CD4-positive, alpha-beta T cell treated with Interleukin-15 for 4 hours (primary cell): Measurements from ENCODE around the gene AKT3.
"Not testable (repeated sequence)": the region's sequence is repeated elsewhere in the genome, so short reads cannot be mapped to it uniquely, and the experiment has no call there.

Experiments
- DNase-seq: peaks from one replicate; pipeline ENCODE4 v3.0.0-alpha.2; 2020; ENCODE audit warnings: low spot score

The AKT3 gene

GRCh38 chr1:243850202-243850451, at the start of gene AKT3:
AKT3 (minus strand) TSS chr1:243850243; CDS start chr1:243843170, 7,073 bp downstream.
- DNase-seq = peak; percentile 92

GRCh38 chr1:243898278-243898677, 48.2 kb upstream of the AKT3 start:
- DNase-seq = no peak

- DNase-seq = no peak
Observed at GRCh38 chr1:243896313-243896712, 46.3 kb upstream of the AKT3 start.

- DNase-seq = no peak
Observed at GRCh38 chr1:243892456-243892855, 42.4 kb upstream of the AKT3 start.

GRCh38 chr1:243890576-243890975, 40.5 kb upstream of the AKT3 start:
- DNase-seq = no peak

GRCh38 chr1:243885806-243886205, 35.8 kb upstream of the AKT3 start:
- no peak for DNase-seq

GRCh38 chr1:243884603-243885002, 34.6 kb upstream of the AKT3 start:
- no peak for DNase-seq

GRCh38 chr1:243883551-243883950, 33.5 kb upstream of the AKT3 start:
- DNase-seq = no peak

GRCh38 chr1:243882276-243882675, 32.2 kb upstream of the AKT3 start:
- no peak for DNase-seq

- DNase-seq = not testable (repeated sequence)
Observed at GRCh38 chr1:243877058-243877457, 27.0 kb upstream of the AKT3 start.

- no peak for DNase-seq
Observed at GRCh38 chr1:243855616-243856318, 5.7 kb upstream of the AKT3 start.

- no peak for DNase-seq
Observed at GRCh38 chr1:243851765-243852164, 1.7 kb upstream of the AKT3 start.

- DNase-seq = no peak
Observed at GRCh38 chr1:243851257-243851756, 1.3 kb upstream of the AKT3 start.

- no peak for DNase-seq
Observed at GRCh38 chr1:243850452-243851256, 611 bp upstream of the AKT3 start.

- DNase-seq = peak; percentile 71
Observed at GRCh38 chr1:243849421-243850201, 432 bp downstream of the AKT3 start.

- DNase-seq = peak; percentile 9
Observed at GRCh38 chr1:243848858-243849420, 1.1 kb downstream of the AKT3 start.

- peak; percentile 13 for DNase-seq
Observed at GRCh38 chr1:243848165-243848857, 1.7 kb downstream of the AKT3 start.

GRCh38 chr1:243846761-243847160, 3.3 kb downstream of the AKT3 start:
- no peak for DNase-seq

GRCh38 chr1:243845888-243846287, 4.2 kb downstream of the AKT3 start:
- no peak for DNase-seq

GRCh38 chr1:243844186-243844585, 5.9 kb downstream of the AKT3 start:
- DNase-seq = no peak

- peak; percentile 56 for DNase-seq
Observed at GRCh38 chr1:243842978-243843511, 7.0 kb downstream of the AKT3 start.
